Stimulated activated CD8-positive, alpha-beta memory T cell treated with anti-CD3 and anti-CD28 coated beads, Interleukin-4, amount 100 ng/mL, for 4 hours (primary cell): ENCODE measurements around the gene ICE2.

Experiments used
- DNase-seq, 2 donors: peaks; one replicate each; pipeline ENCODE4 v3.0.0-alpha.2; 2020; ENCODE audit warnings: low read depth in 2 of 2, low spot score in 1 of 2

ICE2 gene

GRCh38 chr15:60478566-60479360, at the start of gene ICE2:
TSS of gene ICE2 (minus strand) at chr15:60479142. CDS start at chr15:60477977, 1,165 bp downstream.
- peak; percentile 92 to 96 for DNase-seq

GRCh38 chr15:60528530-60528929, 49.6 kb upstream of the ICE2 start:
- no peak for DNase-seq

GRCh38 chr15:60527456-60527855, 48.5 kb upstream of the ICE2 start:
- DNase-seq = no peak

GRCh38 chr15:60526127-60526616, 47.2 kb upstream of the ICE2 start:
- no peak for DNase-seq

DNA sequence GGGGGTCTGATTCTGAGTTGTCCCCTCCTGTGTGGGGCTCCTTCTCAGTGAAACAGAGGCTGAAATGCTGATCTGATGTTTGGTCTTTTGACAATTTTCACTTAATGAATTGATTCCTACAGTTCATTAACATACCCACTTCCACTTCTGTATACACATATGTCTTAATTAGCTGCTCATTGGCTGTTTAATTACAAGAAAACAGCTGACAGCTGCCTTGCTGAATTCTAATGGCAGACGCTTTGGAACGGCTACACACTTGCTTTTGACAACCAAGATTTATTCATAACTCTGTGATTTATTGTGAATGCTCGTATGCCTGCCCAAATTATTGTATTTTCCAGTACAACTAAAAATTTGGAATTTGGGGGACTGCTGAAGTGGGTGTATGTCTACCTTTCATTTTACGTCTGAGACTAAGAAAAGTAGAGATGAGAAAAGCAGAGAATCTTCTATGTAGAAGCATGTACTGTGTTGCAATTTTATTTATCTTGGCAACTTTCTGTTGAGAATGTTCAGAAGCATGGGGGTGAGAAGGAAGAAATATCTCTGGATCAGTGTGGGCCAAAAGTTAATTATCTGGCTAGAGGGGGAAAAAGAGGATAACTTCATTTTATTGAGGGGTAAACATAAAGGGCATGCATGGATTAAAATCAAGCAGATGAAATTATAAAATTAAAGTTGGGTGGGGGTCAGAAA, 46.5 kb upstream of the ICE2 start:
- DNase-seq = no peak

DNA sequence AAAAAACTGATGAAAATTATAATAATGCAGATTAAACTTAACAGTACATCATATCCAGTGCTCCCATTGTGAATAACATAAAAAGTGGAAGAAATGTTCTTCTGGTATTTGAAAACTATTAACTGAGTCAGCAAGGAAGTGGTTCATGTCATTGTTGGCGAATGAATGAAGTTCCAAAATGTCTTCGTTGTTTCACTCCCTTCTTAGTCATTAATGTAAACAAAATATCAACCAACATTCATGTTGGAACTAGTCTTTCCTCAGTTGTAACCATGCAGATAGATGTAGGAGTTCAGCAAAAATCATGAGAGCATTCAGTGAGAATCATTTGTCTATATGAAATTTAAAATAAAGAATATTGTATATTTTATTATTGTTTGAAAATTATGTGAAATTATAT, 44.1 kb upstream of the ICE2 start:
- DNase-seq = no peak

DNA sequence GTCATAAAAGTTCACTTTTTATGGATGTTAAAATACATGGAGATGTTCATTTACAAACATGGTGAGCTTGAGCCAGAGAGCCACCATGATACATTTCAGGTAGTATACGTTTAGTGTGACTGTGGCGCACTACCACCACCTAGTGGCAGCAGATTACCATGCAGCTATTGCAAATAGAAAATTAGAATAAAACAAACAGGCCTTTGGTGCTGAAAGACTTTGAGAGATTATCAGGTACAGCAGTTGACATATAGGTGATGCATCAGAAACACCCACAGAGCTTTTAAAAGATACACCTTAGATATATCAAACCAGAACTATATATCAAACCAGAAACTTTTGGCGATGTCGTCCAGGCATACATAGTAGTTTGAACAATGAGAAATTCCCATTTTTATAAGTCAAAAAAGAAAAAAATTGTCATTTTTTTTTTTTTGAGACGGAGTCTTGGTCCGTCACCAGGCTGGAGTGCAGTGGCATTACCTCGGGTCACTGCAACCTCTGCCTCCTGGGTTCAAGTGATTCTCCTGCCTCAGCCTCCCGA, 42.0 kb upstream of the ICE2 start:
- DNase-seq = peak; percentile 52 to 74

GRCh38 chr15:60520013-60520824, 41.3 kb upstream of the ICE2 start:
- DNase-seq = no peak

DNA sequence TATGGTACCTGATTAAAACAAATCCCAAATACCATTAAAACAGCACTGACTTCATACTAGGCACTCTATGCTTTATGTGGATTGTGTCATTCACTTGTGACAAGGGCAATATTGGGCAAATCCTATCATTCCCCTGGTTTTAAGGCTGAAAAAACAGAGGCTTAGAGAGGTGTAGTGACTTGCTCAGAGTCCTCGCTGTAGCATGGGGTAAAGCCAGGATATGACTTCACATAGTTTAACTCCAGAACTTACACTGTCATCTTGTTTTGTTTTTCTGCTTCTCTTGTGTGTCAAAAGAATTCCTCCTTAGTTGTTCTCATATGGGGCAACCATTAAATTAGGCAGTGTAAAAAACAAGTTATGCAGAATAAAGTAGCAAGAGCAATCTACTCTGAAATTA, 40.3 kb upstream of the ICE2 start:
- no peak for DNase-seq

DNA sequence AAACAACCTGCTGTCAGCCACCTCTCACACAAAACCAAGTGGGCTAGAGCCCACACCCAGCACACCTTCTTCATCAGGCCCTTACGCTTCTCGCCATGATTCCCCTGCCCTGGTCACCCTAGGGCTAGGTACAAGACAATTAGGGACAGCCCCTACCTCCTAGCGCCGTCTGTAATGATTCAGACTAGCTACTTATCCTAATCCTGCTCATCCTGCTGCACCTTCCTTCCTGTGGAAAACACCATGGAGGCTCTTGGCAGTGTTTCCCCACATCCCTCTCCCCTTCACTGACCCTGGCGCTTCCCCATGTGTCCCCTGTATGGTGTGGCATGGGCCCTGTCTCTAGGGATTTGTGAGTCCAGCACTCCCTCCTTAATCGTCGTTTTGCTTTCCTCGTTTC, 39.6 kb upstream of the ICE2 start:
- DNase-seq = no peak

- no peak for DNase-seq
Observed at GRCh38 chr15:60514261-60514881, 35.4 kb upstream of the ICE2 start.

- no peak for DNase-seq
Observed at GRCh38 chr15:60513676-60514075, 34.7 kb upstream of the ICE2 start.

DNA sequence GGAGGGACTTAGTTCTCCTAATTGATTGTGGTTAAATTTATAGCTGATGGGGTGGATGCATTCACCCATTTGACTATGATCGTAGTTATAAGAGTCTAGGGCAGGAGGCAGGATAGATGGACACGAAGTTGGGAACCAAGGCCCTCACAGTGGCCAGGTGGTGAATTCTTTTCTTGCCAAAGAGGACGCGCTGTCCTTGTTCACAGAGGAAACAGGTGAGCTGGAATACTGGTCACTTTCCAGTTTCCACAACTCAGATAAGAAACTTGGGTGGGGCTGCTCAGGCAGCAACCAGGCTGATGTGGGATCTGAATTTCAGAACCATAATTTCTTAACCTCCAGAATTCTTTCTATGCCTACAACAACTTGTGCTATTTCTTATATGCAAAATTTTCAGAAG, 34.0 kb upstream of the ICE2 start:
- DNase-seq = no peak

GRCh38 chr15:60511351-60512031, 32.5 kb upstream of the ICE2 start:
- DNase-seq = no peak

DNA sequence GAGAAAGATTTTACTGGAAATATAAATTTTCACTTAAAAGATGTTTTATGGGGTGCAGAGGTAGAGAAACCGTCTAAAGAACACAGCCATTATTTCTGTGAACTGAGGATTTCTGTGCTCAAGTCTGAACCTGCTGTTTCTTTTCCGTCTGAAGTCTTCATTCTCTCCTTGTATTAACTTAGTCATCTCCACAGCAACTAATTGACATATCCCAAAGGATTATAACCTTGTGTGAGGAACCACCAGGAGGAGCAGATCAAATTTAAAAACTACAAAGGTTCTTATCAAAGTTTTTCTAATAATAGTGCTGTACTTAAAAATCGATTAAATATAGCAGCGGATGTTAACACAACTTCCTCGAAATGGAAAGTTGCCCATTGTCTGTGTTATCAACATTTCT, 31.1 kb upstream of the ICE2 start:
- DNase-seq = no peak

- no peak for DNase-seq
Observed at GRCh38 chr15:60509470-60509869, 30.5 kb upstream of the ICE2 start.

DNA sequence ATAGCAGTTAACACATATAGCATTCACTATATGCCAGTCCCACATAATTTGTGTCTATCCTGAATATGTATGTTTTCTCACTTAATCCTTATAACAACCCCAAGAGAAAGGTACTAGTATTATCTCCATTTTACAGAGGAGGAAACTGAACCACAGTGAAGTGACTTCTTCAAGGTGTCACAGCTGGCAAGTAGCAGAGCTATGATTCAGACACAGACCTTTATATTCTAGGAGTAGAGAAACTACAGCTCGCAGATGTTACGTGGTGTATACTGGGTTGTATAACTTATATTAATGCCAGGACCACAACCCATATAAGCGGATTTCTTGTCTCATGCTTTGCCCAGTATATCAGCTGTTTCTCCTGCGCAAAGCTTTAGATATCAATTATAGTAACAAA, 29.5 kb upstream of the ICE2 start:
- DNase-seq = no peak

DNA sequence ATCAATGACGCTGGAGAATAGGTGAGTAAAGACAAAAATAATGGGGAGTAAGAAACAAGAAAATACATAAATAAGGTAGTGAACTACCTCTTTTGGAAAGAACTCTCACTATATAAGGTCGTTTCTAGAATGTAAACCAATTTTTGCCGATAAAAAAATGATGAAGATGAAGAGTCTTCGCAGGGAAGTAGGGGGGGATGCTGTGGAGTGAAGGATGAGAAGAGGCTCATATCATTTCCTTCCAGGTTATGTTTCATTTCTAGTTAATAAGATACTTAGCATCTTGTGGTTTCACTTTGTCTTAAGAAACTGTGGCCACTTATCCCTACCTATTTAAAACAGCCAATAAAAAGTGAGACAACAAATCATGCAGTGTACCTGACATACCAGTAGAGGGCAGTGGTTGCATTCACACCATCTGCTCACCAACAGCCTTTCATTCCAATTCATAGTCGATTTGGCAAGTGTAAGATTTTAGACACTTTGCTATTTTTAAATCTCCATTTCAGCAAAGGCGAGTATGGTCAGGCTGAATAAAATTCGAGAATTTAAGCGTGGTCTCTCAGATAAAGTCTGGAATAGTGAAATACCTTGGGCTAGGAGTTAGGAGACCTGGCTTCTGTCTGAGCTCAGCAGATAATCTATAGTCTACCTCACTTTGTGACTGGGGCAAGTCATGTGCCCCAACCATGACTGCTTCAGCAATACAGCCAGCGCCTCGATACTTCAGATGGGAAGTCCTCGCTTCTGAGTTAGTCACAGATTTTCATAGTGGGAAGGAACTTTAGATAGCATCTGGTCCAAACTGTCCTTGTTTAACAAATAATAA, 28.9 kb upstream of the ICE2 start:
- peak in 1 of 2 donors; percentile 18 for DNase-seq

DNA sequence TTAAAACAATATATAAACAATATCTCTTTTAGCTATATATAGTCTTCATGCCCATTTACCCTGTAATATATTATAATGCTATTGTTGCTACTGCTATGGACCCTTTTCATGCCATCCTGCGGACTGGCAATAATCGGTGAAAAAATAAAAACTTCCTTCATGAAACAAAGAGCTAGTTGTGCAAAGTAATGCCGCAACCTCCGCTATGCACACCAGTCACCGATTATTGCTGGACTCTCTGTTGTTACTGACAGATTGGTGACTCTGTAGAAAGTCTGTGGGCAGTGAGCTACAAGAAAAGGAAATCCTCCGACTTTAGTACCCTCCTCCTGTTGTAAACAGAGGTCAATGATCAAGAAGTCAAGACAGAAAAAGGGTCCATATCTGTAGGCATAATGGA, 17.9 kb upstream of the ICE2 start:
- DNase-seq = no peak
